GM12891 (cell line): ENCODE results near the gene KCNAB1.

ENCODE experiments used
- DNase-seq: peaks from one replicate; pipeline ENCODE4 v3.0.0; 2011; ENCODE audit warnings: low spot score; ENCODE audit not compliant: insufficient read length
- FAIRE-seq: peaks from 2 replicates; lab custom pipeline; 2011; peaks lifted over from hg19 to GRCh38; lab: Jason Lieb, UNC
- PAX5 ChIP-seq: IDR thresholded peaks from 2 replicates; pipeline ENCODE4 v1.6.1; 2011; ENCODE audit warnings: low read length, moderate library complexity, mild to moderate bottlenecking; ENCODE audit not compliant: insufficient read depth, severe bottlenecking
- POLR2A ChIP-seq: IDR thresholded peaks from 2 replicates; pipeline ENCODE4 v1.6.1; 2011; ENCODE audit warnings: low read depth, low read length, control low read depth
- POLR2AphosphoS5 ChIP-seq: IDR thresholded peaks from 2 replicates; pipeline ENCODE4 v1.6.1; 2011; ENCODE audit warnings: low read depth, low read length, control low read depth
- POU2F2 ChIP-seq: IDR thresholded peaks from 2 replicates; pipeline ENCODE4 v1.6.1; 2011; ENCODE audit warnings: low read depth, mild to moderate bottlenecking, control low read depth, low read length, moderate library complexity
- SPI1 ChIP-seq: IDR thresholded peaks from 2 replicates; pipeline ENCODE4 v1.6.1; 2011; ENCODE audit warnings: low read depth, low read length, control low read depth
- TAF1 ChIP-seq: IDR thresholded peaks from 2 replicates; pipeline ENCODE4 v1.6.1; 2011; ENCODE audit warnings: low read depth, low read length, control low read depth

Gene KCNAB1

DNA sequence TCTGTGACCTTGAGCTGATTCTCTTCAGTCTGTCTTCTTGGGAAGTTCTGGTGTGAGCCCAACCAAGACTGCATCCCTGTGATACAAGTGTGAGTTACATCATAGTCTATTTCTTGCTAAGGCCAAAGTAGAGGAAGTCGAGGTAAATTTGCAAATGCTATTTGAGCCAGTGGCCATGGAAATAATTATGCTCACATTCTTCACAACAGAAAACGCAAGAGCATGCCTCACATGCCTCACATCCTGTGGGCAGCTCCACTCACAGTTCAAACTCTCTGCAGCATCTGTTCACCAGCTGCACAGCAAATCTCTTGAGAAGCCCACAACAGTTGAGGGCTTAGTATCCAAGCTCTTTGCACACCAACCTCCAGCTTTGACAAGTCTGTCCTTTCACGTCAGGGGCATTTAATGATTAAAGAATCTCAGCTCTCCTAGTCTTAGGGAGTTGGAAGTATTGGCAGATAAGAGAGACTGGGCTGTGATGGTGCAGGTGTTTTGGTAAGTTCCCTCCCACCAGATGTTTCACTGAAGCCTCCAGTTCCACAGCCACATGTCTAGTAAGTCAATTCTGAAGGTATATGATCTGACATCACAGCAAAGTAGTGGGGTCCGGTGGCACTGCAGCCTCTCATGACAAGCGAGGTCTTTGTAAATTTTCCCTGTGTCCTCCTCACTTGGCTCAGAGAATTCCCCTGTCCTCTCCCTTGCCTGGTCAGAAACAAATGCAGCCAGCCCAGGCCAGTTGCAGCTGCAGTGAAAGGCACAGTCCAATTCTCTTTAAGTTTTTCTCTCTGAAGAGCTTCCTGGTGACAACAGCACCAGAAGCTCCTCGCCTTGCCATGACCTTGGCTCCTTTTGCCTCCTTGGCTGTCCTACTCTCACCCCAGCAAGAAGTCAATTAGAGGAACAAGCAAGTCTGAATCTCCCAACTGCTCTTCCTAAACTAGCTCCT is 268.4 kb downstream of the KCNAB1 start:
- DNase-seq (no peak), FAIRE-seq (no peak)
- no peak for TF ChIP-seq POLR2AphosphoS5
- no peak for TF ChIP-seq TAF1
- TF ChIP-seq POLR2A = no peak
- no peak for TF ChIP-seq PAX5
- TF ChIP-seq POU2F2 = no peak
- no peak for TF ChIP-seq SPI1

DNA sequence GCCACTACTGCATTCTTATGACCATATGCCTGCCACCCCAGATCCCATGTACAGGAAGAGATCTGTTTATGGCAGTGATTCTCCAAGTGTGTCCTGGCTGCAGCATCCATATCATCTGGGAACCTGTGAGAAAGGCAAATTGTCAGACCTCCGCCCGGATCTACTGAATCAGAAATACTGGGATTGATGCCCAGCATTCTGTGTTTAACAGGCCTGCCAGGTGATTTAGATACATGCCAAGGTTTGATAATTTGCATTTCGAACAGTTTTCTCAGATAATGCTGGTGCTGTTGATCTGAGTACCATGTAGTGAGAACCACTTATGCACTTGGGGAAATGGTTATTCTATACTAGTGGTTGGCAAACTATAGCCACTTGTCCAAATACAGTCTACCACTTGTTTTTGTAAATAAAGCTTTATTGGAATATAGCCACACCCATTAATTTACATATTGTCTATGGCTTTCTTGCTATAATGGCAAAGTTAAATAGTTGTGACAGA is 269.1 kb downstream of the KCNAB1 start:
- no peak for FAIRE-seq
- no peak for DNase-seq
- TF ChIP-seq SPI1 (no peak), POU2F2 (no peak), POLR2AphosphoS5 (no peak)

DNA sequence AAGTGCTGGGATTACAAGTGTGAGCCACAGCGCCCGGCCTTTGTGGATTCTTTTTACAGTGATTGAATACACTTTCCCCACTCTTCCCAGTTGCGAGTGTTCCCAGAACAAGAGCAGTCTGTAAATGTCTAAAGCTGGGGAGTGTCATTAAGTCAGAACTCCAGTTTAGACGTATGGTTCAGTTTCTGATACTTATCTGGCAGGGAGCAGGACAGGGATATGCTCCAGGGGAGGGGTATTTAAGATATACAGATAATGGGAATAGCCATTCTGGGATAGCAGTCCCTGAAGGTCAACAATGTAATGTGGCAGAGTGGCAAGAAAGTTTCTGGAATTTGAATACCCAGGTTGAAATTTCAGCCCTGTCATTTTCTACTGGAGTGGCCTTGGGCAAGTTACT is 270.5 kb downstream of the KCNAB1 start:
- no peak for TF ChIP-seq SPI1
- no peak for TF ChIP-seq POLR2A
- TF ChIP-seq TAF1 = no peak
- TF ChIP-seq PAX5 = no peak
- no peak for TF ChIP-seq POLR2AphosphoS5
- TF ChIP-seq POU2F2 = no peak
- FAIRE-seq (no peak), DNase-seq (no peak)

DNA sequence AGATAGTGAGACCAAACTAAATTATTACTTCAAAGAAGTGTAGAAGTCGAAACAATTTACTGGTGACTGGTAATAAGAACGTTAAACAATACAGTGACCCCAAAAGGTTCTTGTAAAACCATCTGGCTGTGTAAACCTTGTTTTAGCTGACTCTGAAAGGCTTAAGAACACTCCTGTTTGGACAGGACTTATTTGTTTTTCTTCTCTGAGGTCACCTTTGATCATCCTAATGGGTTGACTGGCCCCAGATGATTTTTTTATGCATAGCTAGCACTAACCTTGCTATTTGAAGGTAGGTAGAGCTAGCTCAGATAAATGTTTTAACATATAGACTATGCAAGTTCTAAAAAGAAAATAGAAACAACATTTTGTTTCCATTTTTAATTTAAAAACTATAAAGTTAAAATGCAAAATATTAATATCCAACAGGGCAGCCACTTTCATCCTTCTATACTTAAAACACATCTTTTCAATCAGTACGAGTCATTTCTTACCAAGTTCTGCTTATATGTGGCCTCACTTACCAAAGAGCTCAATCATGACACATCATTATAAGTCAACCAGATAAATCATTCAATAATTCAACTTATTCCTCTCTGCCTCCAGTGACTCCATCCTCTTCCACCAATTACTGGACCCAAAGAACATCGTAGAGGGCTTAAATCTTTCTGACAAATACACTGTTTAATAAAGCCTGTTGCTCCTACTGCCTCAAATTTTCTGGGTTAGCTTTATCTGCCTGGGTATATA is 275.8 kb downstream of the KCNAB1 start:
- TF ChIP-seq TAF1 = no peak
- no peak for TF ChIP-seq POU2F2
- TF ChIP-seq PAX5 = no peak
- TF ChIP-seq POLR2AphosphoS5 = no peak
- no peak for TF ChIP-seq POLR2A
- no peak for TF ChIP-seq SPI1
- DNase-seq (no peak), FAIRE-seq (no peak)

DNA sequence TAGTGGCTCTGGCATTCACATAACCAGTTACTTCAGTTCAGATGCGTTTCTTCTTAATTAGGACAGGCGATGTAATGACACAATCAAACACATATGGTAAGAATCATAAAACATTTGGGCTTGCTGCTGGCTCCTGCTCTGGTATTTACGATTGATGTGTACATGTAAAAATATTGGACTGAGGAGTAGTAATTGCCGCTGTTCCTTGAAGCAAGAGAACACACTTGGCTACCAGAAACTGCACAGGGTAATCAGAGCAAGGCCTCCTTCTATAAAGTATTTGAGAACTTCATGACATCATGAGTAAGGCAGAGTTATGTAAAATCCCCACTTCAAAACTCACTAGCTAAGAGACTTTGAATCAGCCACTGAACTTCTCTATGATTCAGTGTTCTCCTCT is 276.5 kb downstream of the KCNAB1 start:
- DNase-seq = no peak
- TF ChIP-seq SPI1 (no peak), POLR2A (no peak), TAF1 (no peak), POLR2AphosphoS5 (no peak), PAX5 (no peak), POU2F2 (no peak)

DNA sequence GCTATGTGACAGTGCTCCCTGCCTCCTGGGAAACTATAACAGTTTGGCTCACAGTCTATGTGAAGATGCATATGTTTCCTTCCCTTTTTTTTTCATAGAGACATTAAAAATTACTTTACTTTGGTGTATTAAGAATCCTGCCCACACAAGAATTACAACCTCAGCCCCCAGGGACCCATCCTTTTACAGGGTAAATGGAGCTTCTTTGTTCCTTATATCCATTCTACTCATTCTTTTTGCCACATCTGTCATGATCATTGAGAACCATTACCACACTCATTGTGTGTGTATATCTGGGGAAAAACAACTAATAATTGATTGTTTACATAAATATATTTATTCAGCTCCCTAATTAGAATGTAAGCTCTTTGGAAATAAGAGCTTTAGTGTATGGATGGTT is 277.2 kb downstream of the KCNAB1 start:
- no peak for DNase-seq
- no peak for FAIRE-seq
- TF ChIP-seq POU2F2 (no peak), POLR2A (no peak), SPI1 (no peak), TAF1 (no peak), PAX5 (no peak), POLR2AphosphoS5 (no peak)

More for the DNA sequence above, 276.5 kb downstream of the KCNAB1 start:
- FAIRE-seq = no peak

DNA sequence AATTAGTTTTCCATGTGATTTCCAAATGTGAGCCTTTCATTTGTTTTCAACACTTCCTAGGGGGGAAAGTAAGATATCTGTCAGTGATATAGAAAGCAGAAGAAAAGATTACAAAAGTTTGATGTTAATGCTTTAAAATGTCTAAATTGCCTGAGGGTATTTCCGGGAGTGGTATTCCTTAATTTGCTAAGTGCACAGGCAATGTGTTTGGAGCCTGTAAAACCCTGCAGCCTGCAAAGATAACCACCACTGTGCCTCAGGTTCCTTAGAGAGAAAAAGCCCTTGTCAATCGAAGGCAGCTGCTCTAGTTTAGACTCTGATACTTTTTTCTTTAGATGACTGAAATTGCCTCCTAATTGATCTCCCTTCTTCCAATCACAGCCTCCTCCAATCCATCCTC is 279.7 kb downstream of the KCNAB1 start:
- TF ChIP-seq TAF1 = no peak
- no peak for TF ChIP-seq PAX5
- no peak for TF ChIP-seq SPI1
- no peak for TF ChIP-seq POLR2A
- no peak for TF ChIP-seq POLR2AphosphoS5
- TF ChIP-seq POU2F2 = no peak
- DNase-seq = no peak
- FAIRE-seq = no peak

DNA sequence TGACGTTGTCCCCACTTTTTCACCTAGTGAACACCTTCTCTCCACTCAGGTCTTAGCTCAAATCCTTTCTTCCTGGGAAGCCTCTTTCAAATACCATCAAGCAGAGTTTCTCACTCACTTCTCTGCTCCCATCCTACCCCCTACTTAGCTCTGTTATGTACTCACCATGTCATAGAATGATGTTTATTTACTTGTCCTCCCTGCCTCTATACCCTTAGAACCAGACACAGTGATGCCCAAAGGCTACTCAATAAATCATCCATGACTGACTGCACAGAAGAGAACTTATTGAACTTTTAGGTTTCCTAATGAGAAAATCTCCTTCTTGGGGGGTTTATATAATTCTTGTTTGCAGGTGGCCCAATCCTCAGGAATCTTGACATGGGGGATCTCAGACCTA is 280.4 kb downstream of the KCNAB1 start:
- TF ChIP-seq POLR2AphosphoS5 (no peak), POU2F2 (no peak), TAF1 (no peak), PAX5 (no peak), POLR2A (no peak)
- FAIRE-seq (no peak), DNase-seq (no peak)

DNA sequence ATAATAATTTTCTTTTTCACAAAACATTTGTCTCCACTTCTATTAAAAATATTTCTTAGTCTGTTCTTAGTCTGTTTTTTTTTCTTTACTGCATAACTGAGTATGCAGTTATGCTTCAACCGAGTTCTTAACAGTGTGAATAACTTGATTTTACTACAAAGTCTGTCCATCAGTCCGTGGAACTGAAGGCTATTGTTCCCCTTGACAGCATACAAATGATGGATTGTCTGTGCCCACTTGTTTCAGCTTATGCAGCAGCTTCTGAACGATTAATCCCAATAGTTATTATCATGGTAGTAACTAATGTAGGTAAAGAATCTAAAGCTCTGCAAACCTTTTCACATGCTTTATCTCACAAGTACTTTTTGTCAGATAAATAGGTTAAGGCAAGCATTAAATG is 283.8 kb downstream of the KCNAB1 start:
- TF ChIP-seq POLR2A = no peak
- no peak for TF ChIP-seq POLR2AphosphoS5
- no peak for TF ChIP-seq TAF1
- no peak for TF ChIP-seq PAX5
- DNase-seq = no peak
- FAIRE-seq = no peak
